Measurements from ENCODE around the gene PCCA. TPM values are rescaled to one million over a fixed set of nuclear protein-coding genes. Genes with fewer than 3 reads are reported as not detected.

PCCA gene
- polyA plus RNA-seq, 1 donor, result 20.0 TPM

DNA sequence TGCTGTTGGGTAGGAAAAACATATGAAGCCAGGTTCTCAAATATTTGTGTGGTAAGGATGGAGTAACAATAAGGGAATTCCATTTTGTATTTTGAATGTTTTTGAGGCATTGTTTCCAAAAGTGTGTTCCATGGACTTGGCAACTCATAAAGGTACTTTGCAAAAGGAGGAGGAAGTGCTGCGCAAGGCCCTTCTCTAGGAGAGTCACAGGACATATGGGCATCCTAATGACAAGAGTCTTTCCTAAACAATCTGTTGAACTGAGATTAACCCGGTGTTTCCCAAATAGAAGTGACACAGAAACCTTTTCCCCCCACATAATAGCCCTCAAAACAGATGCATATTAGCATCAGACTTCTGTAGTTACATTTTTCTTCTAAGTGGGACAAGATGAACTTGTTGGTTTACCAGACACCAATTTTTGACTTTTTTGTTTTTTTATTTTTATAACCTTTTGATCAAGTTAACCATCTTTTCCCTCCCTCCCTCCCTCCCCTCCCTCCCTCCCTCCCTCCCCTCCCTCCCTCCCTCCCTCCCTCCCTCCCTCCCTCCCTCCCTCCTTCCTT lies 209.3 kb downstream of the PCCA start:
- no peaks in the 10 kb centered on the region for H3K4me1 ChIP-seq (ENCODE audit: control insufficient read depth, insufficient read depth, low read length)

DNA sequence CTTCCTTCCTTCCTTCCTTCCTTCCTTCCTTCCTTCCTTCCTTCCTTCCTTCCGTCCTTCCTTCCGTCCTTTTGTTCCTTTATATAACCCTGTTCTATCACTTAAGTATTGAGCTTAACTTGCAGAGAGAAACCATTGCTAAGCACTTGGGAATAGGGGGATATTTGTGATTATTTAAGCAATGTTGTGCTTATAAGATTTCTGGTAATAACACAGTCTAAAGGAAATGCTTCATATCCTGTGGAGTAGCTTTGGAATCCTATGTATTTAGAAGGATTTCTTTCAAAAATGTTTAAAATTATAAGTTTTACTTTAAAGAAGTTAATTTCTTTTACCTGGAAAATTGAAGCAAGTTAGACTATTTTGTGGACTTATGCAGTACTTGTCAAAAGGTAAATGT lies 209.8 kb downstream of the PCCA start:
- no CpG with 5 or more reads among the region's 2 CpGs for WGBS (ENCODE audit: insufficient coverage, low lambda C conversion rate)
- H3K4me1 ChIP-seq (ENCODE audit: control insufficient read depth, insufficient read depth, low read length), result no peaks in the 10 kb centered on the region
- peaks cover 3% of the 10 kb centered on the region for H3K36me3 ChIP-seq (ENCODE audit: control insufficient read depth, insufficient read depth, low read length)
- H3K27ac ChIP-seq (ENCODE audit: low read length), result no peak overlapping the region
- DNase-seq, result no peak
- H3K27me3 ChIP-seq (ENCODE audit: control insufficient read depth, insufficient read depth, low read length), result no peaks in the 10 kb centered on the region
- no peaks in the 10 kb centered on the region for H3K9me3 ChIP-seq (ENCODE audit: control insufficient read depth, low read depth, low read length)
- H3K4me3 ChIP-seq (ENCODE audit: low read length), result no peak overlapping the region

More for the DNA sequence above, 209.3 kb downstream of the PCCA start:
- no peaks in the 10 kb centered on the region for H3K9me3 ChIP-seq (ENCODE audit: control insufficient read depth, low read depth, low read length)
- H3K36me3 ChIP-seq (ENCODE audit: control insufficient read depth, insufficient read depth, low read length), result peaks cover 3% of the 10 kb centered on the region
- WGBS (ENCODE audit: insufficient coverage, low lambda C conversion rate), result no CpG with 5 or more reads among the region's 2 CpGs
- H3K4me3 ChIP-seq (ENCODE audit: low read length), result no peak overlapping the region
- H3K27me3 ChIP-seq (ENCODE audit: control insufficient read depth, insufficient read depth, low read length), result no peaks in the 10 kb centered on the region
- no peak overlapping the region for H3K27ac ChIP-seq (ENCODE audit: low read length)
- no peak for DNase-seq

GRCh38 chr13:100300243-100300642 lies 211.3 kb downstream of the PCCA start:
- H3K36me3 ChIP-seq (ENCODE audit: control insufficient read depth, insufficient read depth, low read length), result peaks cover 3% of the 10 kb centered on the region
- H3K4me1 ChIP-seq (ENCODE audit: control insufficient read depth, insufficient read depth, low read length), result no peaks in the 10 kb centered on the region
- WGBS (ENCODE audit: insufficient coverage, low lambda C conversion rate), result 57% methylated on average over 1 of the region's 3 CpGs
- no peak overlapping the region for H3K4me3 ChIP-seq (ENCODE audit: low read length)
- no peak overlapping the region for H3K27ac ChIP-seq (ENCODE audit: low read length)
- no peaks in the 10 kb centered on the region for H3K27me3 ChIP-seq (ENCODE audit: control insufficient read depth, insufficient read depth, low read length)
- DNase-seq, result no peak
- H3K9me3 ChIP-seq (ENCODE audit: control insufficient read depth, low read depth, low read length), result no peaks in the 10 kb centered on the region

DNA sequence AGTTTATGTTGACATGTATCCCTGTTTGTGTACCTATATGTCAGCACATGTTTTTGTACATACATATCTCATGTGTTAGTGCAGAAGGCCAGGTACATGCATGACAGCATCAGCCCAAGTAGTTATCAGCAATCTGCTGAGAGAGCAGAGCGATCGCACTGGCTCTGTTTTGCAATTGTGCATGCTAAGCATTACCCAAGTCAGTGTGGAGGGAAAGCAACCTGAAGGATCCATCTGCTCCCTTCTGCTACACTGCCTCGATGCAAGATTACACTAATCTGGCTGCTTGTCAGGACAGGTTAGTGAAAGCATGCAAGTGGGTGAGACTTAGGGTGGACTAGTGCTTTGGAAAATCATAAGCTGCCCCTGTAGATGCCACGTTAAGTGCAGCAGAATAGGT lies 211.8 kb downstream of the PCCA start:
- Histone ChIP-seq H3K4me1 (ENCODE audit: control insufficient read depth, insufficient read depth, low read length) (no peaks in the 10 kb centered on the region), H3K9me3 (ENCODE audit: control insufficient read depth, low read depth, low read length) (no peaks in the 10 kb centered on the region), H3K4me3 (ENCODE audit: low read length) (no peak overlapping the region), H3K36me3 (ENCODE audit: control insufficient read depth, insufficient read depth, low read length) (peaks cover 3% of the 10 kb centered on the region), H3K27ac (ENCODE audit: low read length) (no peak overlapping the region), H3K27me3 (ENCODE audit: control insufficient read depth, insufficient read depth, low read length) (no peaks in the 10 kb centered on the region)
- no peak for DNase-seq
- WGBS (ENCODE audit: insufficient coverage, low lambda C conversion rate), result no CpG with 5 or more reads among the region's 4 CpGs

DNA sequence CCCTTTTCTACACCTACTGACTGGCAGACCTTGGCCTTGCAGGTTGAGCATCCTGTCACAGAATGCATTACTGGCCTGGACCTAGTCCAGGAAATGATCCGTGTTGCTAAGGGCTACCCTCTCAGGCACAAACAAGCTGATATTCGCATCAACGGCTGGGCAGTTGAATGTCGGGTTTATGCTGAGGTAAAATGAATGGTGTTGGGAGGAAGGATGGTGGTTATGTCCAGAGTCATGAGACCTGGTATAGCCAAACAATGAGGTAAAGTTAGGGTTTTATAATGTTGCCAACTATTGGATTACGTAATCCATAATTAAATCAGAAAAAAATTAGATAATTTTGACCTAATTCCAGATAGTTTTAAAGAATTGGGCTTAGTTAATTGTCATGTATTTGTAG lies 212.5 kb downstream of the PCCA start:
- H3K27ac ChIP-seq (ENCODE audit: low read length), result no peak overlapping the region
- 75% methylated on average over 2 of the region's 5 CpGs for WGBS (ENCODE audit: insufficient coverage, low lambda C conversion rate)
- no peaks in the 10 kb centered on the region for H3K9me3 ChIP-seq (ENCODE audit: control insufficient read depth, low read depth, low read length)
- no peak overlapping the region for H3K4me3 ChIP-seq (ENCODE audit: low read length)
- peaks cover 3% of the 10 kb centered on the region for H3K36me3 ChIP-seq (ENCODE audit: control insufficient read depth, insufficient read depth, low read length)
- DNase-seq, result peak; percentile 1 to 9
- H3K4me1 ChIP-seq (ENCODE audit: control insufficient read depth, insufficient read depth, low read length), result no peaks in the 10 kb centered on the region
- no peaks in the 10 kb centered on the region for H3K27me3 ChIP-seq (ENCODE audit: control insufficient read depth, insufficient read depth, low read length)

DNA sequence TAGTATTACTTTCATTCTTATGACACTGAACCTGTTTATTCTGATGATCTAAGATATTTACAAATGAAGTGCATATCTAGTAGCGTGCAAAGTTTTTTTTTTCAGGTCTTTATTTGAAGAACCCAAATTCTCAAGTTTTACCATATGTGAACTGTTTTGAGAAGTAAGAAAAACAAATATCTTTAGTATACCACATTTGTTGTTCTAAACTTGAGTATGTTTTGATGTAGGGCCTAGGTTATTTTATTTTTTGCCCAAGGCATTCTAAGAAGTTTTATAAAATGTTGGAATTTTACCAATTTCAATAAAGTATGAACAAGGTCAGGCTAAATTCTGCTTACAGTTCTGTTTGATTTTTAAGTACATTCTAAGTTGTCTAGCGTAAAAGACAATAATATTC lies 213.5 kb downstream of the PCCA start:
- Histone ChIP-seq H3K27ac (ENCODE audit: low read length) (no peak overlapping the region), H3K4me1 (ENCODE audit: control insufficient read depth, insufficient read depth, low read length) (no peaks in the 10 kb centered on the region), H3K27me3 (ENCODE audit: control insufficient read depth, insufficient read depth, low read length) (no peaks in the 10 kb centered on the region), H3K36me3 (ENCODE audit: control insufficient read depth, insufficient read depth, low read length) (peaks cover 3% of the 10 kb centered on the region), H3K9me3 (ENCODE audit: control insufficient read depth, low read depth, low read length) (no peaks in the 10 kb centered on the region), H3K4me3 (ENCODE audit: low read length) (no peak overlapping the region)
- WGBS (ENCODE audit: insufficient coverage, low lambda C conversion rate), result 100% methylated on average over 1 of the region's 2 CpGs
- DNase-seq, result no peak

DNA sequence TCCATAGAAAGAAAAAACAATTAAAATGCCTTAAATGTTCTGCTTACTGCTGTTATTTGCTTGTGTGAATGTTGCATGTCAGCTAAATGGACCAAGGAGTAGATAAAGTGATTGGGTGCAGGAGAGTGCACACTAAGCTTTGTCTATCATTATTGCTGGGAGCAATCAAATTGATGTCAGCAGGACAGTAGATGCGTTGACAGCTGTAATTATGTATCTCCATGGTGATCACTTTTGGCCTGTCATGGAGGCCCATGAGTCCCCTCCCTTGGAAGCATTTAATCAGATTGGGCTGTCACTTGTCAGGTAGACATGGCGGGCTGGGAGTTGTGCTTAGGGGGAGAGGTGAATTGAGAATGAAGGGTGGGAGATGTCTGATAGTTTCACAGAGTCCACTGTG lies 215.3 kb downstream of the PCCA start:
- Histone ChIP-seq H3K27me3 (ENCODE audit: control insufficient read depth, insufficient read depth, low read length) (no peaks in the 10 kb centered on the region), H3K9me3 (ENCODE audit: control insufficient read depth, low read depth, low read length) (no peaks in the 10 kb centered on the region), H3K4me3 (ENCODE audit: low read length) (no peak overlapping the region), H3K27ac (ENCODE audit: low read length) (no peak overlapping the region), H3K36me3 (ENCODE audit: control insufficient read depth, insufficient read depth, low read length) (peaks cover 3% of the 10 kb centered on the region), H3K4me1 (ENCODE audit: control insufficient read depth, insufficient read depth, low read length) (no peaks in the 10 kb centered on the region)
- no CpG with 5 or more reads among the region's 2 CpGs for WGBS (ENCODE audit: insufficient coverage, low lambda C conversion rate)
- no peak for DNase-seq

DNA sequence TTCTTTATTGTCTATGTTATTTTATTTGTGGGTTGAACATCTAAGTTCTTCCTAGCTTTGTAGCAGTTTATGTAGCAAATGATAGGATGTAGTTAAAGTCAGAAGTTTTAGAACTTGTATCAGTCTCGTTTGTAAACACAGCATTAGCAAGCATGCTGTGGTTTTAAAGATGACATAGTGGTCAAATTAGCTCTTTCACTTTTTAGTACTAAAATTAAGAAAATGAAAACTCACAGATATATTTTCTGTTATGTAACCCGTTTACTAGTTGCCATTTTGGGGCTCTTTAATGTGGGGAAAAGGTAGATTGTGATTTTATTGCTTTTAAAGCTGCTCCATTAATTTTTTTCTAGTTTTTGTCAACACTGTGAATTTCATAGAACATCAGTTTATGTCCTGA lies 216.5 kb downstream of the PCCA start:
- Histone ChIP-seq H3K27me3 (ENCODE audit: control insufficient read depth, insufficient read depth, low read length) (no peaks in the 10 kb centered on the region), H3K4me3 (ENCODE audit: low read length) (no peak overlapping the region), H3K27ac (ENCODE audit: low read length) (no peak overlapping the region), H3K36me3 (ENCODE audit: control insufficient read depth, insufficient read depth, low read length) (peaks cover 3% of the 10 kb centered on the region), H3K9me3 (ENCODE audit: control insufficient read depth, low read depth, low read length) (no peaks in the 10 kb centered on the region), H3K4me1 (ENCODE audit: control insufficient read depth, insufficient read depth, low read length) (no peaks in the 10 kb centered on the region)
- WGBS (ENCODE audit: insufficient coverage, low lambda C conversion rate), result 80% methylated on average over 2 of the region's 2 CpGs
- no peak for DNase-seq

DNA sequence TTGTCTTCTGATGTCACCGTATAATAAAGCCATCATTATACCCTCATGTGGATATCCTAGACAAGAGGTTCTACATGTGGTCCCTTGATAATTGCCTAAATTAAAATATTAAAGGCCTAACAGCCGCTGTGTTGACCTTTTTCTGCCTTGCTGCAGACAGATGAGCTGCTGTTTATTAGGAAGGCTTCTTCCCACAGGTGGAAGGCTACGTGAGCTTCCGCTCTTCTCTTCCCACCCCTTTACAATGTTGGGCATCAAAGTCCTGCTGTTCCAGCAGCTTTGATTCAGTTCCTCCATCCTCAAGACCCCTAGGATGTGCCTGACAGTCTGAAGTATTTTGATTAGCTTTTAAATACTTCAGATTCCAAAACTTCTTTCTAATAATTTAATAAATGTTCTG lies 217.1 kb downstream of the PCCA start:
- no peaks in the 10 kb centered on the region for H3K4me1 ChIP-seq (ENCODE audit: control insufficient read depth, insufficient read depth, low read length)
- H3K4me3 ChIP-seq (ENCODE audit: low read length), result no peak overlapping the region
- H3K36me3 ChIP-seq (ENCODE audit: control insufficient read depth, insufficient read depth, low read length), result peaks cover 3% of the 10 kb centered on the region
- H3K27ac ChIP-seq (ENCODE audit: low read length), result no peak overlapping the region
- no CpG with 5 or more reads among the region's 4 CpGs for WGBS (ENCODE audit: insufficient coverage, low lambda C conversion rate)
- H3K9me3 ChIP-seq (ENCODE audit: control insufficient read depth, low read depth, low read length), result no peaks in the 10 kb centered on the region
- H3K27me3 ChIP-seq (ENCODE audit: control insufficient read depth, insufficient read depth, low read length), result no peaks in the 10 kb centered on the region
- DNase-seq, result no peak

DNA sequence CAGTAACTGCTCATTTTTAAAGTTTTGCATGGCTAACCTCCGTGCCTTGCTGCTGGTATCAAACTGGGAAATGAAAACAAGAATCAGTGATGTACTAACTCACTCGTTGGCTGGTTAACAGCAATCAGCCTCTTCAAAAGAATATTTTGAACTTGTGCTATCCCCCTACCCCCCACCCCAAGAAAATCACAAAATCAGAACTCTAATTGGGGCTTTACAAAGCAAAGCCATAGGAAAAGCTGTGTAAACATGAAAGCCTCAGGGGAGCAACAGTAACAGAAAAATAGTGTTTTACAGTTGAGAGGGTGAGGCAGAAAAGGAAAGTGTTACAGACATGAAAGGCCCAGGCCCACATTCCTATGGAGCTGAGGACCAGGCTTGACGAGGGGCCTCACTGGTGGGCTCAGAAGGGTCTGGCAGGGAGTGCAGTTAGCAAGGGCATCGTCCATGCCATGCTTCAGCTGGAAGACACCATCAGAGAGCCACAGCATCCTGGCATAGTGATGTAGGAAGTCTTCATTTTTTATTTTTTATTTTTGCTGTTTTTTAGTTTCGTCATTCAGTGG lies 217.6 kb downstream of the PCCA start:
- Histone ChIP-seq H3K27ac (ENCODE audit: low read length) (no peak overlapping the region), H3K27me3 (ENCODE audit: control insufficient read depth, insufficient read depth, low read length) (no peaks in the 10 kb centered on the region), H3K9me3 (ENCODE audit: control insufficient read depth, low read depth, low read length) (no peaks in the 10 kb centered on the region), H3K36me3 (ENCODE audit: control insufficient read depth, insufficient read depth, low read length) (peaks cover 3% of the 10 kb centered on the region), H3K4me3 (ENCODE audit: low read length) (no peak overlapping the region), H3K4me1 (ENCODE audit: control insufficient read depth, insufficient read depth, low read length) (no peaks in the 10 kb centered on the region)
- 92% methylated on average over 2 of the region's 5 CpGs for WGBS (ENCODE audit: insufficient coverage, low lambda C conversion rate)
- no peak for DNase-seq

All from large intestine (tissue), 3 donors.